Heart right ventricle (tissue), 16 donors: ENCODE measurements around the gene TMEM40. TPM values are rescaled to one million over a fixed set of nuclear protein-coding genes. Genes with fewer than 3 reads are reported as not detected.
"Not testable (repeated sequence)": the region's sequence is repeated elsewhere in the genome, so short reads cannot be mapped to it uniquely, and the experiment has no call there.

ENCODE experiments used
- ATAC-seq, 8 donors: fragments of 200-7000 bp; cut with Tn5 transposase; one replicate each; pipeline ENCODE4 v1.9.1; 2020; ENCODE audit warnings: mild to moderate bottlenecking in 8 of 8, moderate library complexity in 8 of 8, moderate number of reproducible peaks in 1 of 8
- DNase-seq, 2 donors: peaks; one replicate each; pipeline ENCODE4 v3.0.0-alpha.2; 2020
- H3K27ac ChIP-seq, 10 donors: fragments of 200-600 bp; sonication (generic) in 2 of 10; one replicate each; pipeline versions ENCODE4 v1.5.0 to v1.8.0; 2020 to 2022; ENCODE audit warnings: mild to moderate bottlenecking in 3 of 10
- H3K27me3 ChIP-seq, 7 donors: fragments of 200-600 bp; one replicate each; pipeline ENCODE4 v1.8.0; 2021 to 2022; ENCODE audit warnings: mild to moderate bottlenecking in 2 of 7
- H3K36me3 ChIP-seq, 9 donors: fragments of 200-600 bp; sonication (generic) in 1 of 9; one replicate each; pipeline versions ENCODE4 v1.5.0 to v1.8.0; 2020 to 2022; ENCODE audit warnings: mild to moderate bottlenecking in 2 of 9
- H3K4me1 ChIP-seq, 9 donors: fragments of 200-600 bp; sonication (generic) in 1 of 9; one replicate each; pipeline versions ENCODE4 v1.5.0 to v1.8.0; 2020 to 2022; ENCODE audit warnings: mild to moderate bottlenecking in 4 of 9
- H3K4me3 ChIP-seq, 10 donors: fragments of 200-600 bp; sonication (generic) in 2 of 10; one replicate each; pipeline versions ENCODE4 v1.5.0 to v1.8.0; 2020 to 2022; ENCODE audit warnings: mild to moderate bottlenecking in 7 of 10, moderate library complexity in 2 of 10
- H3K9me3 ChIP-seq, 11 donors: fragments of 200-600 bp in 10 of 11; sonication (generic) in 2 of 11; one replicate each; pipeline versions ENCODE4 v1.5.0 to v1.8.0; 2013 to 2022; ENCODE audit warnings: mild to moderate bottlenecking in 2 of 11, control low read depth in 1 of 11, moderate library complexity in 1 of 11
- CTCF ChIP-seq, 9 donors: fragments of 200-600 bp; sonication (generic) in 2 of 9; IDR thresholded peaks; one replicate each; pipeline versions ENCODE4 v1.5.0 to v1.8.0; 2021 to 2022; ENCODE audit warnings: antibody characterized with exemption in 9 of 9, mild to moderate bottlenecking in 5 of 9, moderate library complexity in 1 of 9
- WGBS, 2 donors: extraction: QIAGEN DNeasy Blood & Tissue Kit; methylation state at CpG; one replicate each; pipeline ENCODE4 v1.1.7; 2013; ENCODE audit warnings: inconsistent platforms in 1 of 2; 5-methylcytosine and 5-hydroxymethylcytosine counted together
- intact Hi-C, 10 donors: fragments of 100-400 bp; cut with DNase I; formaldehyde crosslinking; loops; one replicate each; pipeline versions ENCODE4 v1.11.1 to v1.14.2; 2022
- polyA plus RNA-seq, 2 donors: library from polyadenylated mRNA; stranded (reverse); fragments of 200-250 nt; gene quantifications; one replicate each; pipeline ENCODE4 v1.2.3, GENCODE V29; 2013
- total RNA-seq, 10 donors: library from RNA; stranded (reverse); fragmentation: NEBNext Ultra II Directional in 3 of 10; extraction: Animal tissue kit (Norgen Biotek cat#: 25700) in 3 of 10; gene quantifications; one replicate each; pipeline versions ENCODE4 v1.2.1 to v1.2.4, GENCODE V29; 2021 to 2023
- donor health status: Arrhythmogenic right ventricular cardiomyopathy.
- donor health status: ischemic (EF 13 %, LVEDD 7.1; RV severe dilation, severe dysfunction).
- donor health status: healthy with polysubstance abuse.
- donor health status: DM: no; HTN: yes; CAD: no.
- donor health status: DM: no; HTN: no; CAD: no.
- donor health status: ischemic (EF 25% LVEDD 6.9; RV normal size, moderate dysfunction).
- donor health status: ischemic (EF 25% LVEDD 5.7; RV mildly dilated, moderate dysfunction).
- donor health status: healthy.
- donor health status: DM: yes; HTN: yes; CAD: no.
- donor health status: Ischemic cardiomyopathy.
- donor health status: ischemic (EF 35%, LVEDD 5.7; RV mildly dilated, moderate dysfunction).
- donor health status: nonischemic (EF 11% LVEDD 7.7; RV severe dilation, severe dysfunction).
- donor health status: DM: yes; HTN: yes; CAD: no.
- donor health status: PGD.
- donor health status: ischemic (EF 29% LVEDD 5.4; RV normal size, mild dysfunction).
- donor health status: nonischemic (EF 23%, LVEDD 6.1; RV moderate dilation, normal function).

The TMEM40 gene
- total and polyA plus RNA-seq, 12 donors: 0.68 to 10.1 (median 2.3) TPM

GRCh38 chr3:12705981-12706380, 53.1 kb downstream of the TMEM40 start:
- Histone ChIP-seq H3K27ac (no peak overlapping the region), H3K4me1 (peaks cover 0 to 22% (median 12%) of the 10 kb centered on the region in 9 donors), H3K27me3 (no peaks in the 10 kb centered on the region), H3K36me3 (no peaks in the 10 kb centered on the region), H3K9me3 (no peaks in the 10 kb centered on the region), H3K4me3 (no peak overlapping the region)
- WGBS, 2 donors: 79 to 92% methylated on average over 1 of the region's 1 CpG
- no peak for ATAC-seq
- intact Hi-C loops: loop anchor here in 2 of 10 donors (1.0 to 5.0 kb wide), 2 partner anchors 24 to 121 kb away; no protein-coding TSS in a partner anchor
- DNase-seq: no peak
- TF ChIP-seq CTCF (IDR thresholded peaks at IDR 0.05): no peak

- Histone ChIP-seq H3K27ac (peak overlapping the region in 1 of 10 donors; percentile 31), H3K36me3 (no peaks in the 10 kb centered on the region), H3K27me3 (no peaks in the 10 kb centered on the region), H3K4me3 (no peak overlapping the region), H3K9me3 (no peaks in the 10 kb centered on the region), H3K4me1 (peaks cover 0 to 22% (median 12%) of the 10 kb centered on the region in 9 donors)
- TF ChIP-seq CTCF (IDR thresholded peaks at IDR 0.05): no peak
- ATAC-seq (peak in 4 of 8 donors; percentile 27 to 60 (median 44)), DNase-seq (no peak)
- intact Hi-C loops: loop anchor here in 1 of 10 donors (5.0 kb wide), 1 partner anchor 122 kb away; no protein-coding TSS in a partner anchor
- 51 to 56% methylated on average over 6 of the region's 6 CpGs for WGBS, 2 donors
Measured at GRCh38 chr3:12705374-12705926, 53.6 kb downstream of the TMEM40 start.

GRCh38 chr3:12702501-12702900, 56.6 kb downstream of the TMEM40 start:
- no peak for TF ChIP-seq CTCF (IDR thresholded peaks at IDR 0.05)

GRCh38 chr3:12701601-12702000, 57.5 kb downstream of the TMEM40 start:
- H3K36me3 ChIP-seq, ATAC-seq, intact Hi-C loops, H3K9me3 ChIP-seq, DNase-seq, H3K27ac ChIP-seq, H3K4me3 ChIP-seq, H3K27me3 ChIP-seq: not testable (repeated sequence)
- WGBS, 2 donors: 93 to 94% methylated on average over 10 of the region's 10 CpGs
- peaks cover 0 to 21% (median 7%) of the 10 kb centered on the region in 9 donors for H3K4me1 ChIP-seq

More at GRCh38 chr3:12702501-12702900, 56.6 kb downstream of the TMEM40 start:
- no peaks in the 10 kb centered on the region for H3K27me3 ChIP-seq
- intact Hi-C loops: no loop called here
- no peak overlapping the region for H3K27ac ChIP-seq
- H3K9me3 ChIP-seq: no peaks in the 10 kb centered on the region
- 85 to 89% methylated on average over 3 of the region's 3 CpGs for WGBS, 2 donors
- no peak overlapping the region for H3K4me3 ChIP-seq
- no peak for DNase-seq
- H3K36me3 ChIP-seq: no peaks in the 10 kb centered on the region
- no peak for ATAC-seq
- H3K4me1 ChIP-seq: peaks cover 0 to 21% (median 7%) of the 10 kb centered on the region in 9 donors

- Histone ChIP-seq H3K27ac (no peak overlapping the region), H3K4me1 (peaks cover 0 to 16% (median 4%) of the 10 kb centered on the region in 9 donors), H3K4me3 (no peak overlapping the region), H3K9me3 (no peaks in the 10 kb centered on the region), H3K27me3 (no peaks in the 10 kb centered on the region), H3K36me3 (no peaks in the 10 kb centered on the region)
- no peak for TF ChIP-seq CTCF (IDR thresholded peaks at IDR 0.05)
- ATAC-seq: no peak
- intact Hi-C loops: no loop called here
- no peak for DNase-seq
- 75 to 86% methylated on average over 2 of the region's 2 CpGs for WGBS, 2 donors
Measured at GRCh38 chr3:12700800-12701199, 58.3 kb downstream of the TMEM40 start.
